Endometrial microvascular endothelial cells (primary cell): ENCODE data around the gene LSS. TPM values are rescaled to one million over a fixed set of nuclear protein-coding genes. Genes with fewer than 3 reads are reported as not detected.
"Not testable (repeated sequence)": the region's sequence is repeated elsewhere in the genome, so short reads cannot be mapped to it uniquely, and the experiment has no call there.

Experiments used
- in situ Hi-C: cut with HindIII; loops from 2 replicates; pipeline ENCODE4 v1.10.0; 2017; ENCODE audit warnings: low sequenced_read_pairs, low pct_unique_long_range_greater_than_20kb; ENCODE audit errors: inconsistent ontology term
- total RNA-seq: library from RNA; depleted of rRNA; stranded (reverse); fragments of >200 nt; gene quantifications from one replicate; pipeline ENCODE4 v1.2.3, GENCODE V29; 2015; ENCODE audit errors: inconsistent ontology term

Gene LSS
- total RNA-seq, 1 donor from 2014 or later: 57.2 TPM

DNA sequence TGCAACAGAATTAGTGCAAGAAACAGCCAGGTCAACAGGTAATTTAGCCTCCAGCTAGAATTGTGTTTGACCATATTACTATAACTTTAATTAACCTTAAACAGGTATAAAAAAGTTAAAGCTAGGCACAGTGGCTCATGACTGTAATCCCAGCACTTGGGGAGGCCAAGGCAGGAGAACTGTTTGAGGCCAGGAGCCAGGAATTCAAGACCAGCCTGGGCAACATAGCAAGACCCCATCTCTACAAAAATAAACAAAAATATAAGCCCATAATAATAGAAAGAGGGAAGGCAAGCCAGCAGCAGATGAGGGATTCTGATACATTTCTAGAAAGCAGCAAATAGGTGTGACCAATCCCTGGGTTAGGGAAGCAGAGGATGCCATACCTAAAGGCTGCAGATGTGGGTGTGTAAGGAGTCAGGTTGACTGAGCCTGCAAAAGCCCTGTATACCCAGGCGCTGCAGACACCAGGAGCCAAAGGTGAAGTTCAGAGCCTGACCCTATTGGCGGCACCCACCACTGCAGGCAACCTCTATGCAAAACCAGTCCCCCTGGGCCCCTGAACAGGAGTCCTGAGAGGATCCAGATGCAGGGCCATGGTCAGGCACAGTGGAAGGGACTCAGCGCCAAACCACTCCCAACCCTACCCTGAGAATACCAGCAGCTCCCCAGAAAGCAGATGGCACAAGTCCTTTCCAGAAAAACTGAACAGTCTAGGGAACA, 19.3 kb upstream of the LSS start:
- in situ Hi-C loops: no loop called here

GRCh38 chr21:46246345-46246744, 17.8 kb upstream of the LSS start:
- in situ Hi-C loops: no loop called here

- in situ Hi-C loops: no loop called here
Observed at GRCh38 chr21:46245213-46245915, 16.8 kb upstream of the LSS start.

- in situ Hi-C loops: no loop called here
Observed at GRCh38 chr21:46244602-46245001, 16.0 kb upstream of the LSS start.

- in situ Hi-C loops: no loop called here
Observed at GRCh38 chr21:46243960-46244361, 15.4 kb upstream of the LSS start.

DNA sequence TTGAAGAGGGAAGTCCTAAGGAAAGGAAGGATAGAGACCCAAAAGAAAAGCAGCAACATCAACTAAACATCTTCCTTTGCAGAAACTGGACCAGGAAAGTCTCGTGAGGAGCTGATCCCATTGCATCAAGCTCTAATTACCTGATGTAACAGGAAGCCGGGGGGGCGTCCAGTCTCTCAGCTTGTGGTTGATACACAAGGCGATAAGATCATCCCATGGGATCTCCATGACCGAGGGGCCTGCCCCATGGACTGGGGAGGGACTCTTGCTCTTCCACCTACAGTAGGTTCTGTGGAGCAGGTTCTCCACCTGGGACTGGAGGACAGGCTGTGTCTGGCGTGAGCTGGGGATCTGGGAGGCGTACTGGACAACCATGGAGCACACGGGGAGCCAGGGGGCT, 14.8 kb upstream of the LSS start:
- in situ Hi-C loops: no loop called here

- in situ Hi-C loops: not testable (repeated sequence)
Observed at GRCh38 chr21:46241577-46241976, 13.0 kb upstream of the LSS start.

- in situ Hi-C loops: no loop called here
Observed at GRCh38 chr21:46239817-46240325, 11.3 kb upstream of the LSS start.

- in situ Hi-C loops: no loop called here
Observed at GRCh38 chr21:46237474-46237873, 8.9 kb upstream of the LSS start.

- in situ Hi-C loops: no loop called here
Observed at GRCh38 chr21:46234436-46234950, 5.9 kb upstream of the LSS start.

DNA sequence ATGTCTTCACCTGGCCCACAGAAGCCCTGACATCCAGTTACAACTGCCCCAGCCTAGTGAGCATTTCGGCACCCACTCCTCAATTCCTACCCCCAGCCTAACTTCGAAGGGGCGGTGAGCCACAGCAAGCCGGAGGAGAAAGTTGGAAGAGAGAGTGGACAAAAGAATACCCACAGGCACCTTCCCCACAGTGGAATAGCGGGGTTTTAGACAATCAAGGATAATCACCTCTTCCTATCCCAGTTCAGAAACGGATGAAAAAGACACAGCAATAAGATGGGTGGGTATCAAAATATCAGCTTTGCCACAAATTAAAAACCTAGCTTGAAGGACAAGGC, 1.3 kb upstream of the LSS start:
- in situ Hi-C loops: no loop called here

GRCh38 chr21:46229133-46229922, 754 bp upstream of the LSS start:
- in situ Hi-C loops: no loop called here

DNA sequence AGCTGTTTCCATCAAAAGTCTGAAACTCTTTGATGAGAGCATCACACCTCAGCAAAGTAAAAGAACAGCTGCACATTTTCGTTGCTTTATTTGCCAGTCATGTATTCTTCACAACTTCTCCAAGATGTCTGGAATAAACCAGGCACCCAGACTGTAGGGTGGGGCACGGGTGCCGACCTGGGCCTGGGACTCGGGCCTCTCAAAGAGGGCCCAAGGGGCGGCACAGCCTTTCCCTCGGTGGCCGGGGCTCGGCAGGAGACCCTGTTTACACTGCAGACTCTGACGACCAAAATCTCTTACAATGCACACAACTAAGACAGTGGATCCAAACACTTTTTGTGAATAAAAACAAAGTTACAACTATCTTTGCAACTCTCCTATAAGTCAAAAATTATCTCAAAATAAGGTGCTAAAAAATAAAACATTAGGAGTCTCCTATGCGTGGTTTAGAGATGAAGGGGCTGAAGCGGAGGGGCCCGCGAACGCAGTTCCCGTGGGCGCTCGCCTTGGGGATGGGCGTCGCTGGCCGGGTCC, 696 bp downstream of the LSS start:
- in situ Hi-C loops: no loop called here

- in situ Hi-C loops: no loop called here
Observed at GRCh38 chr21:46226920-46227599, 1.5 kb downstream of the LSS start.

- in situ Hi-C loops: no loop called here
Observed at GRCh38 chr21:46226146-46226545, 2.4 kb downstream of the LSS start.

DNA sequence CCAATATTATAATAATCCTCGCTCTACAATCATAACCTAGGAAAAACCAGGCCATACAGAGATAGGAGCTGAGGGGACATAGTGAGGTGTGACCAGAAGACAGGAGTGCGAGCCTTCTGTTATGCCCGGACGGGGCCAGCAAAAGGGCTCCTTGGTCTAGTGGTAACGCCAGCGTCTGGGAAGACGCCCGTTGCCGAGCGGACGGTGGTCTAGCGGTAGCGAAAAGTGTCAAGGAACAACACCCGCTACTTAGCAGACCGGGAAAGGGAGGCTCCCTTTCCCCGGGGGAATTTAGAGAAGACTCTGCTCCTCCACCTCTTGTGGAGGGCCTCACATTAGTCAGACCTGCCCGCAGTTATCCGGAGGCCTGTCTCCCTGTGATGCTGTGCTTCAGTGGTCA, 4.9 kb downstream of the LSS start:
- in situ Hi-C loops: not testable (repeated sequence)

GRCh38 chr21:46223217-46223616, 5.4 kb downstream of the LSS start:
- in situ Hi-C loops: no loop called here

- in situ Hi-C loops: no loop called here
Observed at GRCh38 chr21:46222436-46223116, 6.0 kb downstream of the LSS start.
